Inferior parietal cortex (tissue), 1 donor: ENCODE measurements around the gene SRGAP1.
"Not testable (repeated sequence)": the region's sequence is repeated elsewhere in the genome, so short reads cannot be mapped to it uniquely, and the experiment has no call there.

Experiments
- DNase-seq: peaks from one replicate; pipeline ENCODE4 v3.0.0-alpha.2; 2016; ENCODE audit errors: extremely low spot score

SRGAP1 gene

GRCh38 chr12:64053117-64053516 lies 208.6 kb downstream of the SRGAP1 start:
- no peak for DNase-seq

GRCh38 chr12:64054079-64054520 lies 209.6 kb downstream of the SRGAP1 start:
- DNase-seq, result no peak

GRCh38 chr12:64056741-64057140 lies 212.2 kb downstream of the SRGAP1 start:
- no peak for DNase-seq

- DNase-seq, result no peak
Observed at GRCh38 chr12:64057706-64058105, 213.2 kb downstream of the SRGAP1 start.

GRCh38 chr12:64058541-64059265 lies 214.2 kb downstream of the SRGAP1 start:
- DNase-seq, result no peak

GRCh38 chr12:64059685-64060084 lies 215.2 kb downstream of the SRGAP1 start:
- DNase-seq, result peak; percentile 33

- no peak for DNase-seq
Observed at GRCh38 chr12:64061868-64062375, 217.4 kb downstream of the SRGAP1 start.

- DNase-seq, result no peak
Observed at GRCh38 chr12:64063121-64063520, 218.6 kb downstream of the SRGAP1 start.

GRCh38 chr12:64064240-64064639 lies 219.7 kb downstream of the SRGAP1 start:
- DNase-seq, result no peak

GRCh38 chr12:64064706-64065105 lies 220.2 kb downstream of the SRGAP1 start:
- DNase-seq, result no peak

GRCh38 chr12:64065881-64066451 lies 221.5 kb downstream of the SRGAP1 start:
- DNase-seq, result no peak

- DNase-seq, result no peak
Observed at GRCh38 chr12:64066776-64067175, 222.3 kb downstream of the SRGAP1 start.

GRCh38 chr12:64070454-64070853 lies 226.0 kb downstream of the SRGAP1 start:
- DNase-seq, result peak; percentile 31

- no peak for DNase-seq
Observed at GRCh38 chr12:64072916-64073575, 228.5 kb downstream of the SRGAP1 start.

- not testable (repeated sequence) for DNase-seq
Observed at GRCh38 chr12:64076565-64076964, 232.1 kb downstream of the SRGAP1 start.

- no peak for DNase-seq
Observed at GRCh38 chr12:64077922-64078321, 233.4 kb downstream of the SRGAP1 start.

GRCh38 chr12:64080319-64081007 lies 236.0 kb downstream of the SRGAP1 start:
- DNase-seq, result no peak

- no peak for DNase-seq
Observed at GRCh38 chr12:64081008-64081404, 236.5 kb downstream of the SRGAP1 start.

GRCh38 chr12:64082116-64082515 lies 237.6 kb downstream of the SRGAP1 start:
- no peak for DNase-seq

GRCh38 chr12:64082866-64083268 lies 238.4 kb downstream of the SRGAP1 start:
- no peak for DNase-seq

GRCh38 chr12:64083285-64084210 lies 239.0 kb downstream of the SRGAP1 start:
- DNase-seq, result peak; percentile 81
